Neuronal stem cell (in vitro differentiated cells): ENCODE measurements around the gene HSD11B2.
A peak's percentile ranks its signal among the peaks of the same experiment; 100 is the strongest.

ENCODE experiments used
- DNase-seq: peaks from one replicate; pipeline ENCODE4 v3.0.0-alpha.2; 2013; ENCODE audit warnings: low spot score
- H2AFZ ChIP-seq: one replicate; pipeline ENCODE4 v1.6.1; 2013; ENCODE audit warnings: mild to moderate bottlenecking, low read length, inconsistent platforms
- H2AK5ac ChIP-seq: 2 replicates; pipeline ENCODE4 v1.6.1; 2013; ENCODE audit warnings: low read depth, mild to moderate bottlenecking, inconsistent platforms, low read length, moderate library complexity, mixed read lengths
- H2BK120ac ChIP-seq: 2 replicates; pipeline ENCODE4 v1.6.1; 2013; ENCODE audit warnings: low read depth, mild to moderate bottlenecking, inconsistent platforms, low read length, moderate library complexity, mixed read lengths
- H2BK12ac ChIP-seq: one replicate; pipeline ENCODE4 v1.6.1; 2013; ENCODE audit warnings: low read length, inconsistent platforms
- H2BK15ac ChIP-seq: 2 replicates; pipeline ENCODE4 v1.6.1; 2013; ENCODE audit warnings: mild to moderate bottlenecking, low read length, inconsistent platforms, mixed read lengths
- H2BK5ac ChIP-seq: one replicate; pipeline ENCODE4 v1.6.1; 2013; ENCODE audit warnings: inconsistent platforms, mild to moderate bottlenecking, low read length, moderate library complexity
- H3K14ac ChIP-seq: one replicate; pipeline ENCODE4 v1.6.1; 2013; ENCODE audit warnings: low read length, inconsistent platforms
- H3K18ac ChIP-seq: 2 replicates; pipeline ENCODE4 v1.6.1; 2013; ENCODE audit warnings: low read length, inconsistent platforms
- H3K23ac ChIP-seq: 2 replicates; pipeline ENCODE4 v1.6.1; 2013; ENCODE audit warnings: low read depth, mild to moderate bottlenecking, mixed read lengths, low read length, inconsistent platforms; ENCODE audit not compliant: poor library complexity
- H3K27ac ChIP-seq: replicated peaks from 3 replicates; pipeline ENCODE4 v1.5.1; 2013; ENCODE audit warnings: low read length, inconsistent platforms
- H3K27me3 ChIP-seq, 3 experiments: 2 replicates each; pipeline ENCODE4 v1.6.1; 2013; ENCODE audit warnings: low read length in 3 of 3, mild to moderate bottlenecking in 2 of 3, inconsistent platforms in 1 of 3, low read depth in 1 of 3, mixed read lengths in 1 of 3, moderate library complexity in 1 of 3; ENCODE audit not compliant: control insufficient read depth in 3 of 3, insufficient read depth in 3 of 3
- H3K36me3 ChIP-seq, 2 donors: replicated peaks in 1 of 2; 2 replicates each; pipeline ENCODE4 v1.6.1; 2013; ENCODE audit warnings: low read length in 2 of 2; ENCODE audit not compliant: control insufficient read depth in 2 of 2, insufficient read depth in 2 of 2
- H3K4ac ChIP-seq: 2 replicates; pipeline ENCODE4 v1.6.1; 2013; ENCODE audit warnings: inconsistent platforms, mild to moderate bottlenecking, low read length, moderate library complexity
- H3K4me1 ChIP-seq, 2 donors: 1 replicate in 1 of 2; 2 replicates in 1 of 2; pipeline ENCODE4 v1.6.1; 2013; ENCODE audit warnings: low read length in 2 of 2, low read depth in 1 of 2; ENCODE audit not compliant: control insufficient read depth in 2 of 2, insufficient read depth in 1 of 2
- H3K4me2 ChIP-seq: one replicate; pipeline ENCODE4 v1.6.1; 2013; ENCODE audit warnings: mild to moderate bottlenecking, low read length, inconsistent platforms; ENCODE audit not compliant: insufficient read depth, poor library complexity, severe bottlenecking
- H3K4me3 ChIP-seq, 2 donors: 2 replicates each; pipeline ENCODE4 v1.5.1; 2013; ENCODE audit warnings: low read length in 2 of 2, mild to moderate bottlenecking in 2 of 2, inconsistent platforms in 1 of 2, moderate library complexity in 1 of 2
- H3K79me1 ChIP-seq: one replicate; pipeline ENCODE4 v1.6.1; 2013; ENCODE audit warnings: low read depth, mild to moderate bottlenecking, inconsistent platforms, low read length, moderate library complexity
- H3K9ac ChIP-seq: one replicate; pipeline ENCODE4 v1.6.1; 2013; ENCODE audit warnings: mild to moderate bottlenecking, low read depth, low read length, inconsistent platforms; ENCODE audit not compliant: poor library complexity
- H3K9me3 ChIP-seq, 2 donors: replicated peaks in 1 of 2; 2 replicates each; pipeline versions ENCODE3 to v1.6.1; 2013; ENCODE audit warnings: low read length in 2 of 2, mild to moderate bottlenecking in 2 of 2, inconsistent platforms in 1 of 2, low read depth in 1 of 2, mixed read lengths in 1 of 2, moderate library complexity in 1 of 2; ENCODE audit not compliant: control insufficient read depth in 2 of 2, insufficient read depth in 1 of 2
- H4K8ac ChIP-seq: one replicate; pipeline ENCODE4 v1.6.1; 2013; ENCODE audit warnings: low read depth, mild to moderate bottlenecking, inconsistent platforms, low read length, moderate library complexity
- H4K91ac ChIP-seq: one replicate; pipeline ENCODE4 v1.6.1; 2013; ENCODE audit warnings: low read length, low read depth, mild to moderate bottlenecking, inconsistent platforms; ENCODE audit not compliant: poor library complexity
- WGBS, 2 donors: extraction: QIAGEN DNeasy Blood & Tissue Kit; methylation state at CpG; one replicate each; pipeline ENCODE4 v1.1.7; 2013; ENCODE audit warnings: missing lambda C conversion rate in 2 of 2, mixed read lengths in 1 of 2; ENCODE audit not compliant: insufficient read length in 2 of 2, insufficient replicate concordance in 1 of 2; ENCODE audit errors: extremely low coverage in 2 of 2; 5-methylcytosine and 5-hydroxymethylcytosine counted together

HSD11B2 gene

GRCh38 chr16:67470359-67470758, 39.4 kb downstream of the HSD11B2 start:
- H3K4ac ChIP-seq, result no peak overlapping the region
- DNase-seq, result no peak
- H4K8ac ChIP-seq, result no peak overlapping the region
- peaks cover 0 to 2% of the 10 kb centered on the region in 2 donors for H3K36me3 ChIP-seq
- H3K4me3 ChIP-seq, result no peak overlapping the region
- no peak overlapping the region for H2AFZ ChIP-seq
- H3K9me3 ChIP-seq, result no peaks in the 10 kb centered on the region
- no peaks in the 10 kb centered on the region for H3K27me3 ChIP-seq
- no peaks in the 10 kb centered on the region for H3K79me1 ChIP-seq
- H3K9ac ChIP-seq, result no peak overlapping the region
- no peak overlapping the region for H2BK120ac ChIP-seq
- H2BK5ac ChIP-seq, result no peak overlapping the region
- H4K91ac ChIP-seq, result no peak overlapping the region
- no peak overlapping the region for H3K27ac ChIP-seq
- no peak overlapping the region for H3K23ac ChIP-seq
- no peak overlapping the region for H2BK12ac ChIP-seq
- peaks cover 4 to 5% of the 10 kb centered on the region in 2 donors for H3K4me1 ChIP-seq
- no CpG with 5 or more reads among the region's 7 CpGs for WGBS, 2 donors
- H3K18ac ChIP-seq, result no peak overlapping the region
- H3K14ac ChIP-seq, result no peak overlapping the region
- H2BK15ac ChIP-seq, result no peak overlapping the region
- H2AK5ac ChIP-seq, result no peak overlapping the region
- no peak overlapping the region for H3K4me2 ChIP-seq

GRCh38 chr16:67471758-67472384, 41.0 kb downstream of the HSD11B2 start:
- Histone ChIP-seq H3K4me2 (no peak overlapping the region), H3K9ac (no peak overlapping the region), H3K9me3 (no peaks in the 10 kb centered on the region), H3K36me3 (peaks cover 0 to 3% of the 10 kb centered on the region in 2 donors), H2BK15ac (peak overlapping the region; percentile 67), H3K18ac (peak overlapping the region; percentile 38), H3K27me3 (no peaks in the 10 kb centered on the region), H2BK5ac (no peak overlapping the region), H3K14ac (no peak overlapping the region), H2AK5ac (no peak overlapping the region), H3K79me1 (no peaks in the 10 kb centered on the region), H3K23ac (no peak overlapping the region), H4K8ac (no peak overlapping the region), H2BK12ac (no peak overlapping the region), H4K91ac (no peak overlapping the region), H3K4me1 (peaks cover 0 to under 1% of the 10 kb centered on the region in 2 donors), H2AFZ (no peak overlapping the region), H3K4me3 (no peak overlapping the region), H3K4ac (no peak overlapping the region), H2BK120ac (peak overlapping the region; percentile 28), H3K27ac (no peak overlapping the region)
- no CpG with 5 or more reads among the region's 6 CpGs for WGBS, 2 donors
- no peak for DNase-seq

GRCh38 chr16:67474551-67475455, 43.9 kb downstream of the HSD11B2 start:
- Histone ChIP-seq H3K9ac (no peak overlapping the region), H3K27me3 (no peaks in the 10 kb centered on the region), H2BK120ac (no peak overlapping the region), H3K4me2 (no peak overlapping the region), H3K14ac (no peak overlapping the region), H3K4ac (no peak overlapping the region), H3K36me3 (peaks cover 0 to 3% of the 10 kb centered on the region in 2 donors), H4K91ac (no peak overlapping the region), H3K79me1 (no peaks in the 10 kb centered on the region), H3K9me3 (no peaks in the 10 kb centered on the region), H2BK5ac (no peak overlapping the region), H2BK12ac (no peak overlapping the region), H3K18ac (no peak overlapping the region), H2AFZ (no peak overlapping the region), H2AK5ac (no peak overlapping the region), H3K23ac (no peak overlapping the region), H2BK15ac (no peak overlapping the region), H3K27ac (no peak overlapping the region), H4K8ac (no peak overlapping the region), H3K4me3 (no peak overlapping the region), H3K4me1 (peaks cover 0 to 2% of the 10 kb centered on the region in 2 donors)
- 100% methylated on average over 1 of the region's 11 CpGs; no CpG with 5 or more reads in 1 of the 2 donors for WGBS, 2 donors
- no peak for DNase-seq

GRCh38 chr16:67477960-67478554, 47.1 kb downstream of the HSD11B2 start:
- H2BK15ac ChIP-seq, result no peak overlapping the region
- H3K27me3 ChIP-seq, result no peaks in the 10 kb centered on the region
- H3K4me3 ChIP-seq, result no peak overlapping the region
- WGBS, 2 donors, result no CpG with 5 or more reads among the region's 8 CpGs
- peaks cover 0 to 3% of the 10 kb centered on the region in 2 donors for H3K36me3 ChIP-seq
- no peak overlapping the region for H3K18ac ChIP-seq
- no peaks in the 10 kb centered on the region for H3K9me3 ChIP-seq
- H3K4me2 ChIP-seq, result no peak overlapping the region
- H3K9ac ChIP-seq, result no peak overlapping the region
- no peak overlapping the region for H2BK120ac ChIP-seq
- no peak overlapping the region for H4K91ac ChIP-seq
- DNase-seq, result no peak
- H4K8ac ChIP-seq, result no peak overlapping the region
- no peak overlapping the region for H3K23ac ChIP-seq
- H3K27ac ChIP-seq, result no peak overlapping the region
- H3K4ac ChIP-seq, result no peak overlapping the region
- H3K4me1 ChIP-seq, result peaks cover 3 to 14% of the 10 kb centered on the region in 2 donors
- no peak overlapping the region for H3K14ac ChIP-seq
- no peaks in the 10 kb centered on the region for H3K79me1 ChIP-seq
- no peak overlapping the region for H2BK12ac ChIP-seq
- no peak overlapping the region for H2AK5ac ChIP-seq
- no peak overlapping the region for H2BK5ac ChIP-seq
- H2AFZ ChIP-seq, result no peak overlapping the region
